ENCODE data around the gene TFAP2C. TPM values are rescaled to one million over a fixed set of nuclear protein-coding genes. Genes with fewer than 3 reads are reported as not detected.

TFAP2C gene
- total and polyA plus RNA-seq, 4 donors = under 0.01 TPM; not detected in 3

- no peak for TF ChIP-seq MAX (IDR thresholded peaks at IDR 0.05)
- no peak for TF ChIP-seq TAF1 (conservative IDR thresholded peaks at IDR 0.05)
- no peak for TF ChIP-seq GABPA (IDR thresholded peaks at IDR 0.05 in 1 of 2, conservative IDR thresholded peaks at IDR 0.05 in 1 of 2)
- TF ChIP-seq FOXA2 (IDR thresholded peaks at IDR 0.05) = no peak
- no peak for TF ChIP-seq REST (IDR thresholded peaks at IDR 0.05)
- TF ChIP-seq FOXA1 (IDR thresholded peaks at IDR 0.05) = no peak
- TF ChIP-seq CTCF (IDR thresholded peaks at IDR 0.05; ENCODE audit: low read depth, low read length, missing input control) = no peak
- DNase-seq (ENCODE audit: low spot score) = no peak
- no peaks in the 10 kb centered on the region for H3K4me1 ChIP-seq (ENCODE audit: control insufficient read depth in 4 of 4, insufficient read depth in 4 of 4, low read length in 3 of 4)
- H3K27me3 ChIP-seq (ENCODE audit: control insufficient read depth in 4 of 4, insufficient read depth in 4 of 4, low read length in 3 of 4) = peaks cover 0 to 15% (median under 1%) of the 10 kb centered on the region in 4 donors
- peaks cover 0 to 2% (median 0%) of the 10 kb centered on the region in 4 donors for H3K9me3 ChIP-seq (ENCODE audit: control insufficient read depth in 4 of 4, low read length in 3 of 4)
- no peak overlapping the region for H3K9ac ChIP-seq (ENCODE audit: low read depth in 1 of 2, low read length in 2 of 2)
- no peaks in the 10 kb centered on the region for H3K36me3 ChIP-seq (ENCODE audit: control insufficient read depth in 4 of 4, insufficient read depth in 3 of 4, low read depth in 1 of 4, low read length in 3 of 4)
- H3K4me3 ChIP-seq (ENCODE audit: low read depth in 1 of 3, low read length in 3 of 3) = no peak overlapping the region
- WGBS = 84% methylated on average over 7 of the region's 7 CpGs
- no peak overlapping the region for H3K27ac ChIP-seq (ENCODE audit: low read depth in 1 of 2, low read length in 2 of 2)
These were observed 58.0 kb downstream of the TFAP2C start for GRCh38 chr20:56687061-56687460.

- Histone ChIP-seq H3K9ac (ENCODE audit: low read depth in 1 of 2, low read length in 2 of 2) (no peak overlapping the region), H3K9me3 (ENCODE audit: control insufficient read depth in 4 of 4, low read length in 3 of 4) (peaks cover 0 to 2% (median 0%) of the 10 kb centered on the region in 4 donors), H3K27ac (ENCODE audit: low read depth in 1 of 2, low read length in 2 of 2) (no peak overlapping the region), H3K4me1 (ENCODE audit: control insufficient read depth in 4 of 4, insufficient read depth in 4 of 4, low read length in 3 of 4) (no peaks in the 10 kb centered on the region), H3K4me3 (ENCODE audit: low read depth in 1 of 3, low read length in 3 of 3) (no peak overlapping the region), H3K27me3 (ENCODE audit: control insufficient read depth in 4 of 4, insufficient read depth in 4 of 4, low read length in 3 of 4) (peaks cover 0 to 15% (median under 1%) of the 10 kb centered on the region in 4 donors), H3K36me3 (ENCODE audit: control insufficient read depth in 4 of 4, insufficient read depth in 3 of 4, low read depth in 1 of 4, low read length in 3 of 4) (no peaks in the 10 kb centered on the region)
- WGBS = 84% methylated on average over 6 of the region's 6 CpGs
- DNase-seq (ENCODE audit: low spot score) = no peak
- TF ChIP-seq ZBTB33 (IDR thresholded peaks at IDR 0.05) = no peak
- no peak for TF ChIP-seq MAX (IDR thresholded peaks at IDR 0.05)
- TF ChIP-seq FOXA2 (IDR thresholded peaks at IDR 0.05) = no peak
- no peak for TF ChIP-seq EGR1 (IDR thresholded peaks at IDR 0.05; ENCODE audit: low read depth in 2 of 2)
- TF ChIP-seq HNF4G (IDR thresholded peaks at IDR 0.05) = no peak
- TF ChIP-seq TAF1 (conservative IDR thresholded peaks at IDR 0.05) = no peak
- TF ChIP-seq ATF3 (IDR thresholded peaks at IDR 0.05) = no peak
- no peak for TF ChIP-seq FOXA1 (IDR thresholded peaks at IDR 0.05)
- no peak for TF ChIP-seq REST (IDR thresholded peaks at IDR 0.05)
- TF ChIP-seq NR2F2 (IDR thresholded peaks at IDR 0.05) = no peak
These were observed 59.0 kb downstream of the TFAP2C start for GRCh38 chr20:56688106-56688505.
